Keratinocyte (primary cell): ENCODE measurements around the gene DMD. TPM values are rescaled to one million over a fixed set of nuclear protein-coding genes. Genes with fewer than 3 reads are reported as not detected.

ENCODE experiments used
- DNase-seq: peaks from one replicate; pipeline ENCODE4 v3.0.0-alpha.2; 2011; ENCODE audit warnings: low read depth, missing footprints, low spot score
- FAIRE-seq: peaks from 2 replicates; lab custom pipeline; 2011; peaks lifted over from hg19 to GRCh38; lab: Jason Lieb, UNC
- H2AFZ ChIP-seq: 2 replicates; pipeline ENCODE4 v1.6.0; 2012; ENCODE audit warnings: low read length, control low read depth, inconsistent platforms; ENCODE audit not compliant: control insufficient read depth
- H3K27ac ChIP-seq: 2 replicates; pipeline ENCODE4 v1.5.1; 2011; ENCODE audit warnings: low read length; ENCODE audit not compliant: control insufficient read depth, insufficient read depth
- H3K27me3 ChIP-seq: 3 replicates; pipeline ENCODE4 v1.6.0; 2011; ENCODE audit warnings: low read length; ENCODE audit not compliant: control insufficient read depth, insufficient read depth; ENCODE audit errors: extremely low read depth
- H3K36me3 ChIP-seq, 2 experiments: 2 replicates in 1 of 2; 3 replicates in 1 of 2; pipeline ENCODE4 v1.5.1; 2011; ENCODE audit warnings: low read length in 2 of 2, mild to moderate bottlenecking in 1 of 2; ENCODE audit not compliant: control insufficient read depth in 2 of 2, insufficient read depth in 2 of 2; ENCODE audit errors: extremely low read depth in 1 of 2
- H3K4me1 ChIP-seq: 3 replicates; pipeline ENCODE4 v1.5.1; 2011; ENCODE audit warnings: low read length; ENCODE audit not compliant: control insufficient read depth, insufficient read depth; ENCODE audit errors: extremely low read depth
- H3K4me2 ChIP-seq: 3 replicates; pipeline ENCODE4 v1.6.0; 2011; ENCODE audit warnings: low read depth, low read length; ENCODE audit not compliant: control insufficient read depth, insufficient read depth; ENCODE audit errors: extremely low read depth
- H3K4me3 ChIP-seq, 3 experiments: fragments of 200-600 bp in 1 of 3; sonication (generic) in 1 of 3; 2 replicates in 2 of 3; 3 replicates in 1 of 3; pipeline ENCODE4 v1.5.1; 2011 to 2016; ENCODE audit warnings: low read length in 3 of 3, mild to moderate bottlenecking in 3 of 3, control low read depth in 2 of 3, inconsistent platforms in 1 of 3, low read depth in 1 of 3, mixed read lengths in 1 of 3, mixed run types in 1 of 3, moderate library complexity in 1 of 3; ENCODE audit not compliant: control insufficient read depth in 2 of 3, insufficient read depth in 2 of 3; ENCODE audit errors: extremely low read depth in 1 of 3
- H3K79me2 ChIP-seq: 2 replicates; pipeline ENCODE4 v1.6.0; 2012; ENCODE audit warnings: low read length; ENCODE audit not compliant: control insufficient read depth, insufficient read depth
- H3K9ac ChIP-seq: 3 replicates; pipeline ENCODE4 v1.6.0; 2011; ENCODE audit warnings: low read length; ENCODE audit not compliant: control insufficient read depth, insufficient read depth; ENCODE audit errors: extremely low read depth
- H3K9me1 ChIP-seq: 3 replicates; pipeline ENCODE4 v1.6.0; 2011; ENCODE audit warnings: low read length; ENCODE audit not compliant: control insufficient read depth, insufficient read depth; ENCODE audit errors: extremely low read depth
- H3K9me3 ChIP-seq: 2 replicates; pipeline ENCODE4 v1.5.1; 2012; ENCODE audit warnings: low read depth, low read length; ENCODE audit not compliant: control insufficient read depth
- H4K20me1 ChIP-seq: 3 replicates; pipeline ENCODE4 v1.6.0; 2011; ENCODE audit warnings: low read length; ENCODE audit not compliant: control insufficient read depth, insufficient read depth; ENCODE audit errors: extremely low read depth
- CTCF ChIP-seq, 3 experiments: IDR thresholded peaks in 1 of 3; conservative IDR thresholded peaks in 1 of 3; optimal IDR thresholded peaks in 1 of 3; 2 replicates in 2 of 3; 3 replicates in 1 of 3; pipeline versions ENCODE3 to v1.5.1; 2011; ENCODE audit warnings: low read length in 3 of 3, mild to moderate bottlenecking in 3 of 3, moderate library complexity in 2 of 3, control low read depth in 1 of 3, inconsistent platforms in 1 of 3; ENCODE audit not compliant: insufficient read depth in 2 of 3; ENCODE audit errors: extremely low read depth in 1 of 3
- EZH2 ChIP-seq: IDR thresholded peaks from one replicate; pipeline ENCODE4 v1.6.1; 2012; ENCODE audit warnings: inconsistent platforms, mild to moderate bottlenecking, low read length, moderate library complexity
- dilution Hi-C: fragments of 300-500 bp; cut with MboI; formaldehyde crosslinking; loops from one replicate; pipeline ENCODE4 v1.7.0; 2020; ENCODE audit warnings: low sequenced_read_pairs; ENCODE audit not compliant: extremely low pct_ligation_motif_present
- polyA plus RNA-seq, 5 experiments: library from polyadenylated mRNA; depleted of rRNA in 3 of 5; stranded (reverse) in 3 of 5; stranded (forward) in 1 of 5; unstranded in 1 of 5; fragments of >200 nt; gene quantifications; 1 replicate in 1 of 5; 2 replicates in 3 of 5; 3 replicates in 1 of 5; pipeline versions ENCODE4 v1.2.1 to v1.2.3, GENCODE V29; 2011 to 2012; ENCODE audit warnings: missing spikeins in 2 of 5, low read depth in 1 of 5, low replicate concordance in 1 of 5

Gene DMD
- polyA plus RNA-seq, 1 donor (not counting 4 experiments of a cell fraction or from before 2014, with no cell fraction given) = 8.9 TPM

- DNase-seq (no peak), FAIRE-seq (no peak)
- H3K9ac ChIP-seq = no peak overlapping the region
- H3K36me3 ChIP-seq = no peaks in the 10 kb centered on the region
- no peaks in the 10 kb centered on the region for H3K4me1 ChIP-seq
- H3K9me1 ChIP-seq = no peaks in the 10 kb centered on the region
- no peak overlapping the region for H2AFZ ChIP-seq
- no peaks in the 10 kb centered on the region for H4K20me1 ChIP-seq
- H3K9me3 ChIP-seq = no peaks in the 10 kb centered on the region
- H3K4me2 ChIP-seq = no peak overlapping the region
- H3K79me2 ChIP-seq = no peaks in the 10 kb centered on the region
- no peaks in the 10 kb centered on the region for H3K27me3 ChIP-seq
- dilution Hi-C loops = no loop called here
- no peak overlapping the region for H3K4me3 ChIP-seq
- no peak overlapping the region for H3K27ac ChIP-seq
- TF ChIP-seq CTCF (optimal IDR thresholded peaks at IDR 0.05 in 1 of 3, IDR thresholded peaks at IDR 0.05 in 1 of 3, conservative IDR thresholded peaks at IDR 0.05 in 1 of 3; ENCODE audit: extremely low read depth in 1 of 3, insufficient read depth in 2 of 3, low read length in 3 of 3) (no peak), EZH2 (no peak)
Measured at GRCh38 chrX:32749070-32749469, 462.3 kb downstream of the DMD start.

GRCh38 chrX:32745323-32745722, 466.0 kb downstream of the DMD start:
- no peak overlapping the region for H2AFZ ChIP-seq
- no peak overlapping the region for H3K27ac ChIP-seq
- no peak overlapping the region for H3K9ac ChIP-seq
- no peak for TF ChIP-seq CTCF (optimal IDR thresholded peaks at IDR 0.05 in 1 of 3, IDR thresholded peaks at IDR 0.05 in 1 of 3, conservative IDR thresholded peaks at IDR 0.05 in 1 of 3; ENCODE audit: extremely low read depth in 1 of 3, insufficient read depth in 2 of 3, low read length in 3 of 3)
- no peak for TF ChIP-seq EZH2
- H3K36me3 ChIP-seq = no peaks in the 10 kb centered on the region
- DNase-seq = no peak
- no peaks in the 10 kb centered on the region for H3K9me1 ChIP-seq
- dilution Hi-C loops = no loop called here
- no peaks in the 10 kb centered on the region for H3K9me3 ChIP-seq
- H3K79me2 ChIP-seq = no peaks in the 10 kb centered on the region
- H3K27me3 ChIP-seq = no peaks in the 10 kb centered on the region
- H3K4me3 ChIP-seq = no peak overlapping the region
- H3K4me1 ChIP-seq = no peaks in the 10 kb centered on the region
- H4K20me1 ChIP-seq = no peaks in the 10 kb centered on the region
- FAIRE-seq = no peak
- no peak overlapping the region for H3K4me2 ChIP-seq
